GM21619 (cell line): ENCODE results near the gene PSMB11.

Experiments
- ATAC-seq: cut with Tn5 transposase; IDR thresholded peaks from one replicate; pipeline ENCODE4 v1.9.1; 2021; ENCODE audit not compliant: unreplicated experiment

The PSMB11 gene

DNA sequence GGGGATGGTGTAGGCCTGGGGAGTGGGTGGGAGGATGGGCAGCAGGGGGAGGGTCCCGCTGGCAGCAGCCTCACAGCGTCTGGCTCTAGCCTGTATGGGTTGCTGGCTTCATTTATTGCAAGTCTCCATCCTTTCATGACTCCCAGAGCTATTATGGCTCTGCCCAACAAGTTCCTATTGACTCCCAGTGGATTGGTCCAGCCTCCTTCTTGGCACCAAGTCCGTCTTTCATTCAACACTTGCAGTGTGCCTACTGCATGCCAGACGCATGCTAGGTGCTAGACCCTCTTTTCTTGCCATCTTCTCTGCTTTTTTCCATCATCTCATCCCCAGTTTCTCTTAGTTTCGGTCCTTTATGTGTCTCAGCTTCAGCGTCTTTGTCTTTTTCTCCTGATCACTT, 1.1 kb downstream of the PSMB11 start:
- no peak for ATAC-seq

- ATAC-seq = no peak
These were observed 1.7 kb downstream of the PSMB11 start for GRCh38 chr14:23043754-23044153.

- ATAC-seq = no peak
These were observed 2.8 kb downstream of the PSMB11 start for GRCh38 chr14:23044840-23045239.

DNA sequence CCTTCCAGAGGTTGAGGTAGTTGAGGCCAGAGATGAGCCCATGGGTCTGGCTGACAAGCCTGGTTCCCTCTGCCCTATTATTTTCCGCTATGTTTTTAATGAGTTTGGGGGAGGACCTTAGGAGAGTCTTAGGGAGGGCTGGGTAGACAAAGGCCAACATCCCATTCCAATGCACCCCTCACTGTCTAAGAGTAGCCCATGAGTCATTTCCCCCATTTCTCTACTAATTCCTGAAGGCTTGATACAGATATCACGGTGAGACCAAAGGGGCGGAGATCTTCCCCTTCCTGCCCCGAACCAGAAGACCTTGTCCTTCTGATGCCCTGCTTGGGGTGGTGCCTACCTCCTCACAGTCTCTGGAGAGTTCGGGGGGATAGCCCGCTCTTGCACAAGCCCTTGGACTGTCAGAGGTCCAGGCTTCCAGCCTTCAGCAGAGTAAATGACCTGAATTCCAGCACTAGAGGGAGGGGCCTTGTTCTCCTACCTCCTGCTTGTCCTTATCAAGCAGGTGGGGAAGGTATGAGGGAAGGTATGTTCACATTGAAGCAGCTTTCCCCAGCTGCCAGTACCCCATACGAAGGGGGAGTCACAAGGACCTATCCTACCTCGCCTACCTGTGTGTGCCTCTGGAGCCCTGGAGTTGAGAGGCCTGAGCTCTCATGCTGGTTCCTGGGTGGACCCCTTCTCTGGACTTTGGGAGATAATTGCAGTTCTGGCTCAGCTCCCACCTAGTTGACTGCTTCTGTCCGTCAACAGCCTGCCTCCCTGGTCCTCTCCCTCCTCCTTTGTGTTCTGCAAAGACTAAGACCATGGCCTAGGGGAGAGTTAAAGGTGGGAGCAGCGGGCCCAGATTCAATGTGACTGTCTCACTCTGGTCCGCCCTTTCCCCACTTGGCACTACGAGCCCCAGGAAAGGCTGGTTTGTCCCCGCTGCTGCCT, 3.7 kb downstream of the PSMB11 start:
- ATAC-seq = no peak

- ATAC-seq = no peak
These were observed 5.1 kb downstream of the PSMB11 start for GRCh38 chr14:23047034-23047634.

GRCh38 chr14:23047751-23048693, 6.0 kb downstream of the PSMB11 start:
- ATAC-seq = no peak

- no peak for ATAC-seq
These were observed 7.0 kb downstream of the PSMB11 start for GRCh38 chr14:23049011-23049410.

GRCh38 chr14:23051141-23052057, 9.4 kb downstream of the PSMB11 start:
- ATAC-seq = no peak

DNA sequence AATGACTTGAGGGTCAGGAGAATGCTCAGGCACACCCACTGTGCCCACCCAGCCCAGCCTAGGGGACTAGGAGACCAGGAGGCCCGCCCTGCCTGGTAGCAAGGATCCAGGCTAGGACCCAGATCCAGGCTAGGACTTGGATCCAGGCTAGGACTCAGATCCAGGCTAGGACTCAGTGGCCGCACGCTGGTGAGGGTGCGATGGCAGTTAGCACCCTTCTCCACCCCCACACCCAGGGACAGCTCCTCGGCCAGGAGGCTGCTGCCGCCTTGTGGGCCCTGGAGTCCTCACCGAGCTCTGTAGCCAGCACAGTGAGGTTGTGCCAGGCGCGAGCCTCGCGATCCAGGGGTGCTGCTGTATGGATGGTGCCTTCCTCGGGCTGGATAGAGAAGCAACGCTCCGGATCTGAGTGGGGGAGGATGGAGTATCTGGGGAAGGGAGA, 10.2 kb downstream of the PSMB11 start:
- ATAC-seq = no peak

- ATAC-seq = no peak
These were observed 10.7 kb downstream of the PSMB11 start for GRCh38 chr14:23052671-23053070.

DNA sequence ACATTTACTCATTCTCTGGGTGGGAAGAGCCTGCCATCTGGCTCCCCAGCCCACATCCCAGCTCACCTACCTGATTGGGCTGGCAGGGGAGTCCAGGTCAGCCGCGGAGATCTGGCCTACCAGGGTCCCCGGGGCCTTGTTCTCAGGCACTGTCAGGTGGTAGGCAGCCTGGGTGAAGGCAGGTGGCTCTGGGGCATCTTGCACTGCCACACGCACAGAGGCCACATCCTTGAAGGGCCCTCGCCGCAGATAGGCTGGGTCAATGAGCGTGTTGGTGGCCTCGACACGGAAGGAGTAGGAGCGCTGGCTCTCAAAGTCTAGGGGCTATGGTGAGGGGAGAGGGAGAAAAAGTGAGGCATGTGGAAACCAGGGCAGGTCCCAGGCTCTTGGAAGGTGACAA, 11.4 kb downstream of the PSMB11 start:
- no peak for ATAC-seq

DNA sequence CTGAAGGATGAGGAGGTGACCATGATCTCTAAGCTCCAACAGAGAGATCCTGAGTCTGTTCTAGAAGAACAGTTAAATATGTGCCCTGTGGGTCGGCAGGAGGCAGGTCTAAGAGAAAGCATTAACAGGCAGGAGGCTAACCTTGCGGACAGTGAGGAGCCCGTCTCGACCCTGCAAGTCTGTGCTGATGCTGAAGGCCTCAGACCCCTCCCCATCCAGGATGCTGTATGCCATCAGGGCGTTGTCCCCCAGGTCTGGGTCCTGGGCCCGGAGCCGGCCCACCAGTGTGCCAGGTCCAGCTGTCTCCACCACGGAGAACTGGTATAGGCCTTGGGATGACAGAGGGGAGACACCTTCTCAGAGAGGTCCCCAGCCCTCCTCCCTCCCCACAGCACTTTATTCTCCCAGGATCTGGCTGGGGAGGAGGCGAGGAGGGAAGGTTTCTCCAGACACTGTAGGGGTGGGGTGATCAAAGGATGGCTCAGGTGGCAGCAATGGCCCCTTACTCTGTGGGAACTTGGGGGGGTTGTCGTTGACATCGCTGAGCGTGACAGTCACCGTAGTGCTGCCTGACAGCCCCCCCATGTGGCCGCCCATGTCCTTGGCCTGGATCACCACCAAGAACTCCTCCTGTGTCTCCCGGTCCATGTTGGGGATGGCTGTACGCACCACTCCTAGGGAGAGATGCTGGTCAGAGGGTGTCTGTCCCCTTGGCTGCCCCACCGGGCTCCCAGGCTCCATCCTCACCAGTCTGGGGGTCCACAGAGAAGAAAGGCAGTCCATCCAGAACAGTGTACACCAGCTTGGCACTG, 12.2 kb downstream of the PSMB11 start:
- no peak for ATAC-seq

GRCh38 chr14:23055147-23055550, 13.1 kb downstream of the PSMB11 start:
- ATAC-seq = no peak

DNA sequence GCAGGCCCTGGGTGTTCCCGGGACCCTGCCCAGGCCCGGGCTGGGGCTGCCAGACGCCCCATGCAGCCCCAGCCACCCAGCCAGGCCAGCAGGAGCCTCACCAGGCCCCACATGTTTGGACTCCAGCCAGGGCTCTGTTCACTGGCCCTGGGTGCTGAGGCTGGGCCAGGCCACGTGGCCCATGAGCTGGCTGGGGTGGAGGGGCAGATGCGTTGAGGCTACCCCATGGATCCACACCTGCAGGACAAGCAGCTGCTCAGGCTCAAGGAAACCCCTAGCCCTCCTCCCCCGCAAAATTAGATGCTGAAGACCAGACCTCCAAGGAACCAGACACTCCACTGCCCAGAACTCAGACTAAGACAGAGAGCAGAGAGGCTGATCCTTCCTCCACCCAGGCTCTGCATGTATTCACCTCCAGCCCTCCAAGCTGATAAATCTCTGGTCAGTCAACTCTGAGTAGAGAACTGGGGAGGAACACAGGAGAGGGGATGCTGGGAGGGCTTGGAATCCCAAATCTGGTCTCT, 13.7 kb downstream of the PSMB11 start:
- no peak for ATAC-seq

DNA sequence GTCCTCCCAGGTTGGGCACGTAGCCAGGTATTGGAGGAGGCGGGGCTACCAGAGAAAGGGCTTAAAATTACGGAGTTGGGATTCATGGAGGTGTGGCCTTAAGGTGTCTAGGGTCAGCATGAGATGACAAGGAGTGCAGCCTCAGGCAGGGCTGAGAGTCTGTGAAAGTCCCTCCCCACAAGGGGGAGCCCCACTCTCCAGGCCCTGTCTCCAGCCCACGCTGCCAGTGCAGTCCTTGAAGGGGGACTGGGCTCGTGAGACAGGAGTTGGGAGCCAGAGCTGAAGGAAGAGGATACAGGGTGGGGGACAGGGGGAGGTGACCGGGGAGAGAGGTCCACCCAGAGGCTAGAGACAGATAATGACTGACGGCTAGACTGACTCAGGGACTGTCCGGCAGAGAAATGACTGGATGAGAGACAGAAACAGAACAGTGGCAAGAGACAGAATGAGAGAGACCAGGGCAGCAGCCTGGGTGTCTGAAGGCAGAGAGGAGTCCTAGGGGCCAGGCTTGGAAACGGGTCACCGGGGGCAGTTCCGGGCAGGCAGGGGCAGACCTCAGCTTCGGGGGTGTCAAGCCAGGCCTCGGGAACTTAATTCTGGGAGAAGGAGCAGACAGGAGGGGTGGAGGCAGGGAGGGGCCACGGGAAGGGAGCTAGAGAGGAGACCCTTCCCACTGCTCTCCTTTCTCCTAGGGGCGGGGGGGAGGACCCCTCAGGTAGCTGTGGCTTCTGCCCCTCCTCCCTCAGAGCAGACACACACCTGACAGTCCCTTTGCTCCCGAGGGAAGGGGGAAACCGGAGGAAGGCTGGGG, 14.3 kb downstream of the PSMB11 start:
- peak; percentile 54 for ATAC-seq

DNA sequence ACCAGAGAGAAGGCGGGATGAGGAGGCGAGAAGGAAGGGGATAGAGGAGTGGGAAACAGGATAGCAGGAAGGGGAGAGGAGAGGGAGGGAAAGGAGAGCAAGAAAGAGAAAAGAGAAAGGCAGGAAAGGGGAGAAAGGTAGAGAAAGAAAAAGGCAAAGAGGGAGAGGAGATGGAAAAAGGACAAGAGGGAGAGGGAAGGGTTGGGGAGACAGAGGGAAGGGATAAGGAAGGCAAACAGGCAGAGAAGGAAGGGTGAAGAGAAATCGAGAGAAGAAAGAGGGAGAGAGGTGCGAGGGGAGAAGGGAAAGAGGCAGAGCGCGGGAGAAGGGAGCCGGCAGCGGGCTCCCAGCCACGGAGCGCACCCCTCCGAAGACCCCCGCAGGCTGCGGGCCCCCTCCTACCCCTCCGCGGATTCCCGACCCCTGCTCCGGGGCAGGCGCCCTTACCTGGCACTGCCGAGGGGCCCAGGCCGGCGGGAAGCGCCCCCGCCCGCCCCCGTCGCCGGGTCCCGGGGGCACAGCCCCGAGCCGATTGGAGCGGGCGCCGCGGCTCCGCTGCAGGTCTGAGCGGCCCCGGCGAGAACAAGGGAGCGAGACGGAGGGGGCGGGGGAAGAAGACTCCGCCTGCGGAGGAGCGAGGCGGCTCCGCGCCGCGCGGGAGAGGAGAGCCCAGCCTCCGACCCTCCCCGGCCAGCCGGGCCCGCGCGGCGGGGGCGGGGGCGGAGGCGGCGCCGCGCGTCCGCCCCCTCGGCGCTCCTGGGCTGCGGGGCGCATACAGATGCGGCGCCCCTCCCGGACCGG, 15.1 kb downstream of the PSMB11 start, which contains the start of gene CDH24:
CDH24 (minus strand) TSS at position 565 of the 801 bp plus-strand sequence. CDS start 1,787 bp downstream, outside the sequence.
- ATAC-seq = no peak
